HG03558 (cell line): ENCODE data around the gene UNC13C.

Experiments used
- ATAC-seq: cut with Tn5 transposase; IDR thresholded peaks from one replicate; pipeline ENCODE4 v1.9.1; 2021; ENCODE audit warnings: moderate number of reproducible peaks; ENCODE audit not compliant: unreplicated experiment; ENCODE audit errors: extremely low read depth

The UNC13C gene

GRCh38 chr15:54282228-54282836 lies 304.1 kb downstream of the UNC13C start:
- ATAC-seq = no peak

- ATAC-seq = no peak
Observed at GRCh38 chr15:54288049-54288448, 309.8 kb downstream of the UNC13C start.

DNA sequence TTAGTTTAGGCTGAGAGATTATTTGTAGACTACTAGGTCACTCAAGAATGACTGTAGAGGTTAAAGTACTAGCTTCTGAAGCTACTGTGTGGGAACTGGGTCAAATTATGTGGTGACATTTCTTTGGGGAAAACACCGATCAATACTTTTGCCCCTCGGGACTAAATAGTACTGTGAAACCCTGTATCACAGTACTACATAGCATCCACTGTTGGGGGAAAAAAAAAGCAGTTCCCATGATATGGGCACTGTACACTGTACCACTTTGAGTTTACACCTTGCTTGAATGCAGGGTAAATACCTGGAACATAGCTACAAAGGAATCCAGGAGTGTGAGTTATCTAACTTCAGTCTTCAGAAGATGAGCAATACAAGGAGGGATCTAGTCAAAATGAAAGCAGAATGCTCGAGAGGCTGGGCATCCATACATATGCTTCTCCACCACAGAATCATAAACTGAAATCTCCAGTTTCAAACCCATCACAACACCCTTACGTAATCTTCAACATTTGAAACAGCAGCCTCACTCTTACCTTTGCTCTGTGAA lies 311.4 kb downstream of the UNC13C start:
- ATAC-seq = peak; percentile 55

DNA sequence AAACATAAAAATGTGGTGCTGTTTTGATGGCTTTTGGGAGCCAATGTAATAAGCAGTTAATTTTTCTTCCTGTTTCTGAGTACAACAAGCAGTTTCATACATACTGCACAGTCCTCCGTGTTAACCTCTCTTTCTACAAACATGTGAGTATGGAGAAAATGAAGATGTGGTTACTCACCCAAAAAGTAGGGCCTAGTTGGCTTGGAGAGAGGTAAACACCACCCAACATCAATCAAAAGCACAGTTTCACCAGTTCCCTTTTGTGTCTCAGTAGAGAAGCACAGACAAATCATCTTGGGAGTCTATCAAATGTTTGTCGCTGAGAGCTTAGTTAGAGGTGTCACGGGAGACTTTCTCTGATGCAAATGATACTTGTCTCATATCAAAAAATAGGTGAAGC lies 320.2 kb downstream of the UNC13C start:
- ATAC-seq = no peak

DNA sequence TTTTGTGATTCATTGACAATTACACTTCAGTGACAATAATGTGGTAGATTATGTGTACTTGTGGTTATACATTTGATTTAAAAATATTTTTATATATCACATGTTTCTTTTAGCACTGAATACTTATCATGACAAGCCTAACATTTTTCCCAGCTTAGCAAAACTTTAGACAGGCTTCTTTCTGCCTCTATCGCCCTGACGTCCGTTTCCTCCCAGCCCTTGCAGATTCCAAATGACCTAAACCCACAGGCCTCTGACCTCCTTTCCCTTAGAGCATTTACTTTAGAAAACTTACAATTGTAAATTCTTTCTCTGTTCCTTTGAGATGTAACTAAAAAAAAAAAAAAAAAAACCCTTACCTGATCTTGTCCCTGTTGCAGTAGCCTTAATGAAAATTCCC lies 326.1 kb downstream of the UNC13C start:
- no peak for ATAC-seq

DNA sequence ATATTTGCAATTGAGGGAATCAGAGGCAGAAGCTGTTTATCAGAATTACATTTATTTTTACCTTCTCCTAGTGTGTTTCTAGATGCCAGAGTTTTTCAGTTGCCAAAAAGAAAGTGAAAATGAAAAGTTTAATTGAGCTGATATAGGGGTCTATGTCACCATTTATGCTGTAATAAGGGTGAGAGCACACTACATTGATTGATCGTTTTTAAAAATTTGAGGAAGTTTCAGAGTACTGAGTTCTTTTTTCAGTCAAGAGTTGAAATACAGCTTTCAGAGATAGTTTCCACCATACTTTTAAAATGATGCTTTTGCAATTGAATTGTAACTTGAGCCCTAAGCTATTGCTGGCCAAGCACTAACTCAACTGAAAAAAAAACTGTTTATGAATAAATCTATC lies 326.9 kb downstream of the UNC13C start:
- ATAC-seq = no peak

DNA sequence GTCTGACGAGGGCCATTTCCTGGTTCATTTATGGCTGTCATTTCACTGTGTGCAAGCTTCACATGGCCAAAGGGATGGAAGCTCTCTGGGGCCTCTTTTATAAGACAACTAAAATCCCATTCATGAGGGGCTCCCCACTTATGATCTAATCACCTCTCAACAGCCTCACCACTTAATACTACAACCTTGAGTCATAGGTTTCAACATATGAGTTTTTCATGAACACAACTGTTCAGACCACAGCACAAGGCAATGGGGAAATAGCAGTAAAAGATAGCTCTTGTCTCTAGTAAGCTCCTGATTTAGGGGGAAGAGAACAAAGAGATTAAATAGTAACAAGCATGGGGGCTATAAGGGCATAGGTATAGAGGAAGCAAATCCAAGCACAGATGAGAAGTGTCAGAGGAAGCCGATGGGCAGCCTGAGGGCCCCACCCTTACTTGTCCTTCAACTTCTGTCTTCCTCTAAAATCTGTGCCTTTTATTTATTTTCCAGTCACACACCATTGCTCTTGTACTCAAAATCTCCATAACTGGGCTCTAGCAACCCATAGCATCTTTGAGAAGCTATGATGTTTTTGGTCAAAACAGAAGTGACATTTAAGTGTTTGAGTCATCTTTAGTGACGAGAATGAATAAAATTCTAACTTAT lies 329.1 kb downstream of the UNC13C start:
- no peak for ATAC-seq

DNA sequence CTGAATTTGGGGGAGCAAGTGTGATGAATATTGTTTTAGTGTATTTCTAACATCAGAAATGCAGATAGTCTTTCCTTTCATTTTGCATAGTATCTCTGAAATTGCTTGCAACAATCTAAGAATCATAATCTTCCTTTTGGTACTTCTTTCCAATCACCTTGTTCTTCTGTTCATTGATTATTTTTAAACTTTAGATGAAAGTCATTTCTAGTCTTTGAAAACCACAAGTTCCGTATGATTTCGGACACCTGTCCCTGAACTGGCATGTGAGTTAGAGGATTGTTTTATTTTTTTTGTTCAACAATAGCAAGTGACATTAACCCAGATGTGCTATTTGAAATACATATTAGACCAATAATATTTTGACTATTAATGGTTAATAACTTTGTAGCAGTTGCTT lies 329.7 kb downstream of the UNC13C start:
- no peak for ATAC-seq

DNA sequence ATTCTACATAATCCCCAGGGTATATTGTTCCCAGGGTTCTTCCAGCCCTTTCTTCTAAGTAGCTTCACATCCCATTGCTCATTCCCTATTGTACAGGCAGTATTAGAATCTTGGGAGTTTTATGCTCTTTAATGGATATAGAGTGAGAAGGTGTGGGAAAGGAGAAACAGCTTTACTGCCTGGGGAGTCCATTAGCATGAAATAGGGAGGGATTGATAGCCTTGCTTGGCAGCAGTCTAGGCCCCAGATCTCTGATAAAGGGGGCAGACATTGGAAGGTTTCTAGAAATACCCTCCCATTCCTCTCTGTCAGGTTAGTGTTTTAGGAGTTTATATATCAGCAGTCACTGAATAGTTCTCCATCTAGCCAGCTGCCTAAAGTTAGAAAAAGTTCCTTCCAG lies 334.3 kb downstream of the UNC13C start:
- no peak for ATAC-seq

DNA sequence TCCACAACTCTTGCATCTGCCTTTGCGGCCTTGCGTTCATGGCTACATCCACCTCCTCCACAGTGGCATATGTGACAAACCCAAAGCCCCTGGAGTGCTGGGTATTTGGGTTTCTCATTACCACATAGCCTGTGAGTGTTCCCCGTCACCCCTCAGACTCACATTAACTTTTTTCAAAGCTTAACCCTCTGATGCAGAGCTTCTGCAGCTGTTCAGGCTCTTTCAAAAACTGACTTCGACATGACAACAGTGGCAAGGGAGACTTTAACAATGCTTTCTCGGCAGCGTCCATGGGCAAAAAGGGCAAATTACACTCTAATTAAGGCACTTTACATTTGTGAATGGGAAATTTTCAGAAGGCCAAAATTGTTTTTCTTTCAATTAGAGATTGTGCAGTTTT lies 343.2 kb downstream of the UNC13C start:
- no peak for ATAC-seq

DNA sequence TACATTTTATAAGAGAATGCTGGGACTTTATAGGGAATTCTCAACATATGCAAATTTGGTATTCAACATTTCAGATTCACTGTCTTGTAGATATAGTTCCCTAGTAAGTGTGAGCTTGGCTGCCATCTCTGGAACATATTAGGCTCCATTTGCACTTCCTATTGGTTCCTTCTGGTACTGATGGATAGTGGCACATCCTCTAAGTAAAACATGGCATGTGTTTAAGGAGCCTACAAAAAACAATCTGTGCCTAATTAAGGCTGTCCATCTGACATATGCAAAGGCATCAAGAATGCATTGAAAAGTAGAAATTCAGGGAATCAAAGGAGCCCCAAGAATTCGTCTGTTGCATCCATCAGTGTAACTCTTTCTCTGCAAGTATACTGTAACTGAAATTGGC lies 344.1 kb downstream of the UNC13C start:
- no peak for ATAC-seq

- no peak for ATAC-seq
Observed at GRCh38 chr15:54345301-54345700, 367.1 kb downstream of the UNC13C start.

DNA sequence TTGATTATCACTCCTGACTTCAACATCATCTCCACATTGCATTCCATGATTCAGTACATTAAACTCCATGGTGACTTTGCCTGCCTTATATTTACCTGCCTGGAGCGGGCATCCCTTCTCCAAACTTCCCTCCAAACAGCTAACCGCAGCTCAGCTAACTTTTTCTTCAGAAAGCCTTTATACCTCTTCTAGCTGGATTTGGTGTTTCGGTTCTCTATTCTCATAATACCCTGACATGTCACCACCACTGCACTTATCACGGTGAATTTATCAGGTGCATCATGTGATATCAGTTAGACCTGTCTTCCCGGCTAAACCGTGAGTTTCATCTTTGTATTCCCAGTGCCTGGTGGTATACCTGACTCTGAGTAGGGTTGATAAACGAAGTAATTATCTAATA lies 367.6 kb downstream of the UNC13C start:
- no peak for ATAC-seq

GRCh38 chr15:54347082-54347827 lies 369.0 kb downstream of the UNC13C start:
- no peak for ATAC-seq

DNA sequence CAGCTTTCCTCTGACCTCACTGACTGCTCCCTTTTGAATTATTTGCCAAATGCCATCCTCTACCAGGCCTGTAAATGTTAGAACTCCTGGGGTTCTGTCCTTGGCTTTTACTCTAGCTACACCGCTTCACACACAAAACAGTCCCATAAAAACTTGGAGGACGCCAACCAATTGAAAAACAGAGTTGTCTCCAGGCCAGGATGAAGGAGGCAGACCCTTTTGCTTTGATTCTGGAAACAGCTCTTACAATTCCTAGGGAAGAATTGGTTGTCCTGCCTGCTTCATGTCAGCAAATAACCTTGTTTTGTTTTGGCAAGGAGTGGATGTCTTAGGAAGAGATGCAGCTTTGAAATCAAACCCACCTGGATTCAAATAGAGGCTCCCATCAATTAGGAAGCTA lies 375.5 kb downstream of the UNC13C start:
- ATAC-seq = no peak

DNA sequence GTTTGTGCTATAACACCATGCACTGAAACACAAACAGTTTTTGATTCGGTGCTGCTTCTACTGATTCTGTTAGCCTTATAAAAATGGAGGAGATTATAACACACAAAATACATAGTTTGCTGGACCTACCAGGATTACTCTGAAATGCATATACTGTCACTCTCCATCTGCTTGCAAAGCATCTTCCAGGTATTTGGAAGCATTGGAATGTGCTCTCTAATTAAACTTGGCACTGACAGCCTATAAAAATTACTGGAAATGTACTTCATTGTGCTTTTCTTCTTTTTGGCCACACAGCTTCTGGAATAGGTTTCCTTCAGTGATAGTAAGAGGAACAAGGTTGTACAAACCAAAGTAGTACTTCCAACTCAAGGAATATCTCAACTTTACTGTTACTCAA lies 376.1 kb downstream of the UNC13C start:
- no peak for ATAC-seq

DNA sequence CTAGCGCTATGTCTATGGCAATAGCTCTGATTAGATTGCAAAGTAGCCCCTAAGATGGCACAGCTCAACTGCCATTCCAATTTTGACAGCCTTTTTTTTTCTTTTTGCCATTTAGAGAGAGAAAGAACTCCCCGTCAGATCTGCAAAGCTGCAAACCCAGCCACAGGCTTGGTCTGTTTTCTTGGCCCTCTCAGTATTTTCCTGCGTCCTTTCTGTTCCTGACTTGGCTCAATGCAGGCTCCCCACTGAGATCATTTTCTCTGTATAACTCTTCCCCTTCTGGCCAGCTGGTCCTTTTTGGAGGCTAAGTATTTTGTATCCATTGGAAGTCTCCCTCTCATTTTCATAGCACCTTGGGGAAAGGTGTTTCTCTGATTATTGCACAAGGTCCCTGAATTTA lies 386.7 kb downstream of the UNC13C start:
- no peak for ATAC-seq

GRCh38 chr15:54373332-54373731 lies 395.1 kb downstream of the UNC13C start:
- ATAC-seq = no peak

DNA sequence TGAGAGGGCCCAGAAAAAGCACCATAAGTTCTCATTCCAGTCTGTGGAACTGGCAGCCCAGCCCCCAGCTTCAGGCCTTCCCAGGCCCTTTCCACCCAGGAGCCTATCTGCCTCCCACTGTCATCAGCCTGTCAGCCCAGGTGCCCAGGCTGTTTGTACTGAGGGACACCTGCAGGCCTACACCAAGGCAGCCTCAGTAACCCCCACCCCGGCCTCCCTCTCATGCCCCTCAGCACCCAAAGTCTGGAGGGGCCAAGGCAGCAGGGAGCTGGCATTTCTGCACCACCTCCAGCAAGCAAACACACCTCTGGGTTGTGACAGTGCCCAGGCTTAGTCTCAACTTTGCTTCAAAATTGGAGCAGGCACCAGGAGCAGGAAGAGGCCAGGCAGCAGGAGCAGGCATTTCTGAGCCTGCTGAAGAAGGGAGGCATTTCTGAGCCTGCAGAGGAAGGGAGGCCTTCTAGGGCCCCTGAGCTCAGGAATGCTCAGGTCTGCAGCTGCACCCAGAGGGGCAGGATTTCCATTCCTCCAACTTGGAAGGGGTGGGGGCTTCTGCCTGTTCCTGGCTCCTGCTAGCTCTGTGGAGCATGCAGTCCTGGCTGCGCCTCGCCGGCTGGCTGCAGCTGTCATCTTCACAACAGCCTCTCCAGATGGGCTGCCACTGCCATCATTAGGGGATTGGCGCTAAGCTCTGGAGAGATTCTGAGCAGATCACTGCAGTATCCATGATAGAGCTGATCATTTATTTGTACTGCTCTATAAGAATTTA lies 396.1 kb downstream of the UNC13C start:
- no peak for ATAC-seq

- no peak for ATAC-seq
Observed at GRCh38 chr15:54387799-54388198, 409.6 kb downstream of the UNC13C start.

DNA sequence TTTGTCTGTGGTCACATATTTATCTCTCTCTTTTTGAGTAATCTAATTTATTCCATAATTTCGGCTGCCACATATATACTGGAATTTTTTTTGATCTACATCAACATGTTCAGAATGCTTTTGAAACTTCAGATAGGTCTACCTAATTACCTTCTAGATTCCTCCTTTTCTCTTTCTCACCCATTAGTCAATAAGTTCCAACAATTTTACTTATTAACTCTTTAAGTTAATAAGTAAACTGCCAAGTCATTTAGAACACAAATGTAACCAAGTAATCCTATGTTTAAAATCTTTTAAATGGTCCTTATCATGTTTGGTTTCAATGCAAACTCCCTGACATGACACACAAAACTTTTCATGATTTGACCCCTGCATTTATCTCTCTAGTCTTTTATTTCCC lies 410.5 kb downstream of the UNC13C start:
- ATAC-seq = no peak
